Vagina (tissue), 2 donors: ENCODE measurements around the gene CREG2.

Experiments used
- POLR2A ChIP-seq, 2 donors: fragments of 450-650 bp; IDR thresholded peaks; one replicate each; pipeline ENCODE4 v1.6.1; 2017; ENCODE audit warnings: antibody characterized with exemption in 2 of 2, mild to moderate bottlenecking in 2 of 2, moderate library complexity in 2 of 2
- POLR2AphosphoS5 ChIP-seq, 2 donors: sonication (generic); formaldehyde crosslinking; IDR thresholded peaks; one replicate each; pipeline ENCODE4 v1.9.0; 2017; ENCODE audit warnings: antibody characterized with exemption in 2 of 2, mild to moderate bottlenecking in 2 of 2, low read depth in 1 of 2; ENCODE audit not compliant: insufficient read depth in 1 of 2
- TF ChIP-seq, protein P1 (sequence below), 3 experiments: fragments of 450-650 bp in 2 of 3; fragments of 200-600 bp in 1 of 3; sonication (generic) in 1 of 3; IDR thresholded peaks; one replicate each; pipeline ENCODE4 v1.5.1; 2017 to 2019; ENCODE audit warnings: antibody characterized with exemption in 3 of 3, mild to moderate bottlenecking in 2 of 3, moderate library complexity in 2 of 3

DNA sequence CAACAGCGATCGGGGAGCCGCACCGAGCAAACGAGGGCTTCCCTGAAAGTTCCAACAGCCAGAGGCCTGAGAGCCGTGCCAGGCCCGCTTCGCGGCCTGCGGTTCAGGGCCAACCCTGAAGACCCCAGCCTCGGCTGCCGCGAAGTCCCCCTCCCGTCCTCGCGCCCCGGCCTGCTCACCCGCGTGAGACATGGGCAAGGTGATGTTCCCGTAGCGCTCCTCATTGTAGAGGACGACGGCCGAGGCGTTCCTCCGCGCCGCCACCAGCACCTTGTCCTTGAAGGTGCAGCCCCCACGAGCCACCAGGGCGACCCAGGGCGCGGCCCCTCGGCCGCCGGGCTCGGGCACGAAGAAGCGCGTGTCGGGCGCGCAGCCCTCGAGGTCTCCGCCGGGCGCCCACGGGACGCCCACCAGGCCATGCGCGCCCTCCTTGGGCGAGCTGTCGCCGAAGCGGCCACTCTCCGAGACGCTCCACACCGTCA lies 79.3 kb downstream of the CREG2 start:
- TF ChIP-seq, protein P1, sequence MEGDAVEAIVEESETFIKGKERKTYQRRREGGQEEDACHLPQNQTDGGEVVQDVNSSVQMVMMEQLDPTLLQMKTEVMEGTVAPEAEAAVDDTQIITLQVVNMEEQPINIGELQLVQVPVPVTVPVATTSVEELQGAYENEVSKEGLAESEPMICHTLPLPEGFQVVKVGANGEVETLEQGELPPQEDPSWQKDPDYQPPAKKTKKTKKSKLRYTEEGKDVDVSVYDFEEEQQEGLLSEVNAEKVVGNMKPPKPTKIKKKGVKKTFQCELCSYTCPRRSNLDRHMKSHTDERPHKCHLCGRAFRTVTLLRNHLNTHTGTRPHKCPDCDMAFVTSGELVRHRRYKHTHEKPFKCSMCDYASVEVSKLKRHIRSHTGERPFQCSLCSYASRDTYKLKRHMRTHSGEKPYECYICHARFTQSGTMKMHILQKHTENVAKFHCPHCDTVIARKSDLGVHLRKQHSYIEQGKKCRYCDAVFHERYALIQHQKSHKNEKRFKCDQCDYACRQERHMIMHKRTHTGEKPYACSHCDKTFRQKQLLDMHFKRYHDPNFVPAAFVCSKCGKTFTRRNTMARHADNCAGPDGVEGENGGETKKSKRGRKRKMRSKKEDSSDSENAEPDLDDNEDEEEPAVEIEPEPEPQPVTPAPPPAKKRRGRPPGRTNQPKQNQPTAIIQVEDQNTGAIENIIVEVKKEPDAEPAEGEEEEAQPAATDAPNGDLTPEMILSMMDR (IDR thresholded peaks at IDR 0.05), result no peak
- TF ChIP-seq POLR2AphosphoS5 (IDR thresholded peaks at IDR 0.05; ENCODE audit: insufficient read depth in 1 of 2, low read depth in 1 of 2) (no peak), POLR2A (IDR thresholded peaks at IDR 0.05) (no peak)
